ENCODE data around the gene EXOC3.

Gene EXOC3

DNA sequence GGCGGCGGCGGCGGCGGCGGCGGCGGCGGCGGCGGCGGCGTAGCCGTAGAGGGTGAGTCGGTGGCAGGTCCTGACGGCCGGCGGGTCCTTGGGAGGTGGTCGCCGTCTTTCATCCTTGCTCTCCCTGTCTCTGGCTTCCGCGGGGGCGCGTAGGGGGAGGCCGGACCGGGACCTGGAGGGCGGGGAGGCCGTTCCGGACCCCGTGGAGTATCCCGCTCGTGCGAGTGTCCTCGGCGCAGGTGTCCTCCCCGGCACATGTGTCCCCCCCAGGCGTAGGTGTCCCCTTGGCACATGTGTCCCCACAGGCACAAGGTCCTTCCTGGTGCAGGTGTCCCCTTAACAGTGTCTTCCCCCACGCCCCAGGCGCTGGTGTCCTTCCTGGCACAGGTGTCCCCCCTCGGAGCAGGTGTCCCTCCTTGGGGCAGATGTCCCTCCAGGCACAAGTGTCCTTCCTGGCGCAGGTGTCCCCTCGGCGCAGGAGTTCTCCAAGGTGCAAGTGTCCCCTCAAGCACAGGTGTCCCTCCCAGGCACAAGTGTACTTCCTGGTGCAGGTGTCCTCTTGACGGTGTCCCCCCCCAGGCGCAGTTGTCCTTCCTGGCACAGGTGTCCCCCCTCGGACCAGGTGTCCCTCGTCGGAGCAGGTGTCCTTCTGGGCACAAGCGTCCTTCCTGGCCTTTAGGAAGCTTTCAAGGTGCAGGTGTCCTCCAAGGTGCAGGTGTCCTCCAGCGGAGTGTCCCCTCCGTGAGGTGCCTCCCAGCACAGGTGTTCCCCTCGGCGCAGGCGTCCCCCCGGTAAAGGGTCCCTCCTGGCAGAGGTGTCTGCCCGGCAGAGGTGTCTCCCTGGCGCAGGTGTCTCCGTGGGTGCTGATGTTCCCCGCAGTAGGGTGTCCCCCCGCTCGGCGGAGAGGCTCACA is 519 bp downstream of the EXOC3 start:
- peak overlapping the region; percentile 97 for H3K4me3 ChIP-seq (ENCODE audit: low read depth, low read length)
- TF ChIP-seq, protein P1, sequence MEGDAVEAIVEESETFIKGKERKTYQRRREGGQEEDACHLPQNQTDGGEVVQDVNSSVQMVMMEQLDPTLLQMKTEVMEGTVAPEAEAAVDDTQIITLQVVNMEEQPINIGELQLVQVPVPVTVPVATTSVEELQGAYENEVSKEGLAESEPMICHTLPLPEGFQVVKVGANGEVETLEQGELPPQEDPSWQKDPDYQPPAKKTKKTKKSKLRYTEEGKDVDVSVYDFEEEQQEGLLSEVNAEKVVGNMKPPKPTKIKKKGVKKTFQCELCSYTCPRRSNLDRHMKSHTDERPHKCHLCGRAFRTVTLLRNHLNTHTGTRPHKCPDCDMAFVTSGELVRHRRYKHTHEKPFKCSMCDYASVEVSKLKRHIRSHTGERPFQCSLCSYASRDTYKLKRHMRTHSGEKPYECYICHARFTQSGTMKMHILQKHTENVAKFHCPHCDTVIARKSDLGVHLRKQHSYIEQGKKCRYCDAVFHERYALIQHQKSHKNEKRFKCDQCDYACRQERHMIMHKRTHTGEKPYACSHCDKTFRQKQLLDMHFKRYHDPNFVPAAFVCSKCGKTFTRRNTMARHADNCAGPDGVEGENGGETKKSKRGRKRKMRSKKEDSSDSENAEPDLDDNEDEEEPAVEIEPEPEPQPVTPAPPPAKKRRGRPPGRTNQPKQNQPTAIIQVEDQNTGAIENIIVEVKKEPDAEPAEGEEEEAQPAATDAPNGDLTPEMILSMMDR (IDR thresholded peaks at IDR 0.05; ENCODE audit: borderline replicate concordance, insufficient read depth, low read depth, low read length), result no peak

DNA sequence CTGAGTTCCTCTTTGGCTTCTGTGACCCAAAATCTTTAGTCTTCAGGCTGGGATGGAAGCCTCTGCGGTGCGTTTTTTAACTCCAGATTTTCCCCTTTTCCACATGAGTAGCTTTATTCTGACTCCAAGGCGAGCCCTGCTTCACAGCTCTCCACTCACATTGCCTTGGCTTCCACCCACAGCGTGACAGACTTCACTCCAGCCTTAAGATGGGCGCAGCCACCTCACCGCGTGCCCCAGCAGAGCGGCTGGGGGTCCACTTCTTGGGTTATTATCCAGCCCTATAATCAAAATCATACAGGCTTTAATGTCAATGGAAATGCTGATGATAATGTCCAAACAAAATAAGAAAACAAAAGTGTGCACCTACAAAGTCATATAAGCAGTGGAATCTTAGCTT is 1.2 kb downstream of the EXOC3 start:
- no peak overlapping the region for H3K4me3 ChIP-seq (ENCODE audit: low read depth, low read length)
- TF ChIP-seq, protein P1 (IDR thresholded peaks at IDR 0.05; ENCODE audit: borderline replicate concordance, insufficient read depth, low read depth, low read length), result no peak

DNA sequence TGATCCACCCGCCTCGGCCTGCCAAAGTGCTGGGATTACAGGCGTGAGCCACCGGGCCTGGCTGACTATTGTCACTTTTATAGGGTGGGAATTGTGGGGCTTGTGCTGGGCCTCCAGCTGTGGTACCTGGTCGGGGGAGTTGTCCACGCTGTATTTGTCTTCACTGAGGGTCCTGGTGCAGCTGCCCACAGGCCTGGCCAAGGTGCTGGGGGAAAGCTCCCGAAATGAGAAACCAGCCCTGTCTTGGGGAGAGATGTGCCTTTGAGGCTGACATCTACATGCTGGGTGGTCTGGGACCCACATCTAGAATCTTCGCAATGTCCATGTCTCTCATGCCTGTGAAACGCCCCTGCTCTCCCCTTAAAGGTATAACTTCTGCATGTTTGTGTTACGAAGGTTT is 2.6 kb downstream of the EXOC3 start:
- no peak overlapping the region for H3K4me3 ChIP-seq (ENCODE audit: low read depth, low read length)

DNA sequence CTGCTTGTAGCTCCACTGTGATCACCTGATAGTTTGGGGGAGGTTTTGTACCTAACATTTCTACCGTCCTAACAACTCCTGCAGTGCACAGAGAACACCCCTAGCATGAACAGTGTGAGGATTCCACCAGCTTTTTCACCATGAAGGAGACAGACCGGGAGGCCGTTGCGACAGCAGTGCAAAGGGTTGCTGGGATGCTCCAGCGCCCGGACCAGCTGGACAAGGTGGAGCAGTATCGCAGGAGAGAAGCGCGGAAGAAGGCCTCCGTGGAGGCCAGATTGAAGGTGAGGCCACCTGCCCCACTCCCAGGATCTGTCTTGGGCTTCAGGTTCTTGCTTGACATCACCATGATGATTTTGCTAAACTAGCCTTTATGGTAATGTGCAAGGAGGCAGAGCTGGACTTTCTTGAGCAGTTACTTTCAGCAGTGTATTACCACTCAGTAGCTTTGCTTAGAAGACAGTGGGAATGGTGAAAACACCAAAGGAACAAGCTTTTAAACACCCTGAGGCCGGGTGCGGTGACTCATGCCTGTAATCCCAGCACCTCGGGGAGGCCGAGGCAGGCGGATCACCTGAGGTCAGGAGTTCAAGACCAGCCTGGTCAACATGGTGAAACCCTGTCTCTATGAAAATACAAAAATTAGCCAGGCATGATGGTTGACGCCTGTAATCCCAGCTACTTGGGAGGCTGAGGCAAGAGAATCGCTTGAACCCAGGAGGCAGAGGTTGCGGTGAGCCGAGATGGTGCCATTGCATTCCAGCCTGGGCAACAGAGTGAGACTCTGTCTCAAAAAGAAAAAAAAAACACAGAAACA is 3.3 kb downstream of the EXOC3 start:
- no peak overlapping the region for H3K4me3 ChIP-seq (ENCODE audit: low read depth, low read length)
- TF ChIP-seq, protein P1 (IDR thresholded peaks at IDR 0.05; ENCODE audit: borderline replicate concordance, insufficient read depth, low read depth, low read length), result no peak

More for the DNA sequence above, 2.6 kb downstream of the EXOC3 start:
- TF ChIP-seq, protein P1 (IDR thresholded peaks at IDR 0.05; ENCODE audit: borderline replicate concordance, insufficient read depth, low read depth, low read length), result no peak

DNA sequence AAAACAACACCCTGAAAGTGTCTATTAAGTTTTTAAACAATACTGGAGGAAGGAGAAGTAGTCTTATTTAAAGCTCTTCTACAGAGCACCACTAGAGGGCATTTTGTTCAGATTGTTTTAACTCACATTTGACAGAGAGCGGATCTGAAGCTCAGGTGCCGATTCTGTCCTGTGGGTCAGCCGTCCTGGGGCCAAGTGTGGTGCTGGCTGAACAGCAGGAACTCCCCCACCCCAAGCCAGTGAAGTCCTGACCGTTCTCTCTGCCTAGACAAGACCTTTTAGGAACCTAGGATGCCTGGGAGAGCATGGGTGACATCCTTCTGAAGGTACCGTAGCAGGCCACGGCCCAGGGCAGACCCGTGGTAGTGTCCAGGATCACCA is 3.9 kb downstream of the EXOC3 start:
- TF ChIP-seq, protein P1 (IDR thresholded peaks at IDR 0.05; ENCODE audit: borderline replicate concordance, insufficient read depth, low read depth, low read length), result peak; percentile 47; the same call in 1 of the 2 replicates
- H3K4me3 ChIP-seq (ENCODE audit: low read depth, low read length), result no peak overlapping the region

DNA sequence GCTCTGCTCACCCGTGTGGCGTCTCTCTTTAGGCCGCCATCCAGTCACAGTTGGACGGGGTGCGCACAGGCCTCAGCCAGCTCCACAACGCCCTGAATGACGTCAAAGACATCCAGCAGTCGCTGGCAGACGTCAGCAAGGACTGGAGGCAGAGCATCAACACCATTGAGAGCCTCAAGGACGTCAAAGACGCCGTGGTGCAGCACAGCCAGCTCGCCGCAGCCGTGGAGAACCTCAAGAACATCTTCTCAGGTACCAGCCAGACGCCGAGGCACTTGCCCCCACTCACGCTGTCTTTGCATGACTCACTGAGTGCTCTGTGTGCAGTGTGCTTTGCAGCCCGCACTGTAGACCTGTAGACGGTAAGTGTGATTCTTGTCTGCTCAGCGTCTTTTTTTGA is 4.5 kb downstream of the EXOC3 start:
- TF ChIP-seq, protein P1 (IDR thresholded peaks at IDR 0.05; ENCODE audit: borderline replicate concordance, insufficient read depth, low read depth, low read length), result no peak
- no peak overlapping the region for H3K4me3 ChIP-seq (ENCODE audit: low read depth, low read length)

Data from GM12875 (cell line).